GM12878 (cell line): ENCODE measurements around the gene LBH. TPM values are rescaled to one million over a fixed set of nuclear protein-coding genes. Genes with fewer than 3 reads are reported as not detected.

Source experiments
- ATAC-seq: fragments of 200-7000 bp; cut with Tn5 transposase; 3 replicates; pipeline ENCODE4 v1.9.1; 2020; ENCODE audit warnings: mild to moderate bottlenecking, moderate library complexity
- BruUV-seq: library from RNA; stranded (reverse); fragments of 400-500 nt; replicated peaks from 2 replicates; lab custom pipeline; 2021; lab: Mats Ljungman, UMichigan
- CTCF ChIA-PET: fragments of 300-600 bp; sonication (Branson Sonifier 250); formaldehyde crosslinking; extraction: SDS; loops from one replicate; lab custom pipeline; 2021; ENCODE audit warnings: inconsistent platforms; lab: Yijun Ruan, JAX
- POLR2A ChIA-PET: fragments of 350-600 bp; formaldehyde crosslinking; extraction: SDS; loops from one replicate; lab custom pipeline; 2021; ENCODE audit warnings: inconsistent platforms; lab: Charles Lee
- RAD21 ChIA-PET: fragments of 300-600 bp; sonication (Branson Sonifier 250); formaldehyde crosslinking; loops from one replicate; lab custom pipeline; 2023; ENCODE audit warnings: antibody characterized with exemption; ENCODE audit not compliant: unreplicated experiment; lab: Charles Lee
- SMC1A ChIA-PET: fragments of 300-600 bp; sonication (Branson Sonifier 250); formaldehyde crosslinking; loops from one replicate; lab custom pipeline; 2023; ENCODE audit not compliant: unreplicated experiment, uncharacterized antibody; lab: Charles Lee
- DNase-seq: peaks from one replicate; pipeline ENCODE4 v3.0.0-alpha.2; 2011; ENCODE audit warnings: low read depth, low spot score
- FAIRE-seq: peaks from 3 replicates; lab custom pipeline; 2011; peaks lifted over from hg19 to GRCh38; lab: Jason Lieb, UNC
- H2AFZ ChIP-seq: 2 replicates; pipeline ENCODE4 v1.6.0; 2011; ENCODE audit warnings: low read depth, low read length, control low read depth; ENCODE audit not compliant: control insufficient read depth
- H3K27ac ChIP-seq: 2 replicates; pipeline ENCODE4 v1.5.1; 2011; ENCODE audit warnings: control low read depth; ENCODE audit not compliant: control insufficient read depth, insufficient read depth
- H3K27me3 ChIP-seq, 2 experiments: replicated peaks in 1 of 2; 2 replicates each; pipeline versions ENCODE4 v1.6.0 to v1.6.1; 2011; ENCODE audit warnings: low read length in 1 of 2; ENCODE audit not compliant: control insufficient read depth in 2 of 2, insufficient read depth in 2 of 2
- H3K36me3 ChIP-seq, 2 experiments: 2 replicates each; pipeline ENCODE4 v1.5.1; 2011; ENCODE audit warnings: low read length in 1 of 2; ENCODE audit not compliant: control insufficient read depth in 2 of 2, insufficient read depth in 2 of 2
- H3K4me1 ChIP-seq: 2 replicates; pipeline ENCODE4 v1.6.1; 2011; ENCODE audit warnings: mild to moderate bottlenecking, low read length, moderate library complexity, mixed read lengths; ENCODE audit not compliant: control insufficient read depth, insufficient read depth
- H3K4me2 ChIP-seq: 2 replicates; pipeline ENCODE4 v1.6.0; 2011; ENCODE audit warnings: control low read depth; ENCODE audit not compliant: control insufficient read depth, insufficient read depth
- H3K4me3 ChIP-seq: fragments of 200-600 bp; sonication (generic); 2 replicates; pipeline ENCODE4 v1.5.1; 2016
- H3K79me2 ChIP-seq: 2 replicates; pipeline ENCODE4 v1.6.0; 2011; ENCODE audit warnings: low read length; ENCODE audit not compliant: control insufficient read depth, insufficient read depth
- H3K9ac ChIP-seq: 2 replicates; pipeline ENCODE4 v1.8.0; 2011; ENCODE audit warnings: low read length, control low read depth, mixed read lengths; ENCODE audit not compliant: control insufficient read depth, insufficient read depth
- H3K9me3 ChIP-seq: replicated peaks from 3 replicates; pipeline ENCODE4 v1.5.1; 2011; ENCODE audit warnings: mild to moderate bottlenecking, low read length; ENCODE audit not compliant: control insufficient read depth, insufficient read depth
- H4K20me1 ChIP-seq: 2 replicates; pipeline ENCODE4 v1.6.0; 2011; ENCODE audit not compliant: control insufficient read depth, insufficient read depth
- DPF2 ChIP-seq: fragments of 450-650 bp; IDR thresholded peaks from 2 replicates; pipeline ENCODE4 v1.6.1; 2017; ENCODE audit warnings: mild to moderate bottlenecking
- E2F4 ChIP-seq: IDR thresholded peaks from 2 replicates; pipeline ENCODE4 v1.6.1; 2012; ENCODE audit warnings: low read depth, low read length, improper control_type of control experiment
- FOS ChIP-seq: IDR thresholded peaks from 3 replicates; pipeline ENCODE4 v1.6.1; 2011; ENCODE audit warnings: borderline replicate concordance; ENCODE audit not compliant: insufficient read length; ENCODE audit errors: extremely low read depth
- GABPA ChIP-seq: IDR thresholded peaks from 2 replicates; pipeline ENCODE4 v1.6.1; 2014; ENCODE audit warnings: antibody characterized with exemption, low read depth, mild to moderate bottlenecking, inconsistent platforms
- GATAD2B ChIP-seq: fragments of 450-650 bp; conservative IDR thresholded peaks from 2 replicates; pipeline ENCODE4 v1.6.1; 2017; ENCODE audit warnings: low read depth, mild to moderate bottlenecking, moderate library complexity
- HDAC6 ChIP-seq: fragments of 200-600 bp; sonication (generic); IDR thresholded peaks from one replicate; pipeline ENCODE4 v1.8.0; 2017; ENCODE audit warnings: antibody characterized with exemption; ENCODE audit not compliant: unreplicated experiment
- PAX5 ChIP-seq: IDR thresholded peaks from 2 replicates; pipeline ENCODE4 v1.6.1; 2011; ENCODE audit warnings: low read depth, low read length, borderline replicate concordance
- REST ChIP-seq: IDR thresholded peaks from 2 replicates; pipeline ENCODE4 v1.6.1; 2012; ENCODE audit warnings: mild to moderate bottlenecking, low read depth, low read length
- SPI1 ChIP-seq: IDR thresholded peaks from 2 replicates; pipeline ENCODE4 v1.6.1; 2011; ENCODE audit warnings: low read depth, mild to moderate bottlenecking, low read length, moderate library complexity, borderline replicate concordance; ENCODE audit not compliant: insufficient read depth
- TCF7 ChIP-seq: IDR thresholded peaks from 2 replicates; pipeline ENCODE4 v1.6.1; 2014; ENCODE audit warnings: antibody characterized with exemption, borderline replicate concordance
- WGBS: methylation state at CpG from one replicate; pipeline ENCODE4 v1.1.6; 2016; ENCODE audit warnings: low lambda C conversion rate; ENCODE audit not compliant: insufficient replicate concordance, insufficient coverage; ENCODE audit errors: missing lambda C conversion rate; 5-methylcytosine and 5-hydroxymethylcytosine counted together
- in situ Hi-C: fragments of 300-500 bp; cut with MboI; formaldehyde crosslinking; loops from 9 replicates; pipeline ENCODE4 v1.14.3; 2018; ENCODE audit warnings: mixed read lengths
- intact Hi-C: fragments of 100-400 bp; cut with micrococcal nuclease; formaldehyde crosslinking; loops from one replicate; pipeline ENCODE4 v1.14.2; 2022; ENCODE audit not compliant: unreplicated experiment
- polyA plus RNA-seq, 11 experiments: library from polyadenylated mRNA; depleted of rRNA in 4 of 11; unstranded in 6 of 11; stranded (reverse) in 5 of 11; fragments of >200 nt; fragmentation: Nextera tagmentation in 4 of 11; fragmentation: Illumina TruSeq in 1 of 11; extraction: Ambion mirVana in 4 of 11; extraction: Trizol in 1 of 11; gene quantifications; 1 replicate in 1 of 11; 2 replicates in 10 of 11; pipeline versions ENCODE4 v1.2.1 to v1.2.3, GENCODE V29; 2011 to 2016; ENCODE audit warnings: inconsistent platforms in 2 of 11, missing spikeins in 2 of 11, low read depth in 1 of 11
- total RNA-seq, 4 experiments: library from RNA; depleted of rRNA in 3 of 4; stranded (reverse); fragments of >200 nt in 3 of 4; fragmentation: Illumina TruSeq in 1 of 4; extraction: Trizol in 1 of 4; gene quantifications; 2 replicates each; pipeline versions ENCODE4 v1.2.1 to v1.2.3, GENCODE V29; 2013 to 2021

LBH gene
- total and polyA plus RNA-seq, 10 of the 15 experiments (the other 5 are each of a cell fraction or from before 2014, with no cell fraction given), result 9.3 to 133 (median 34.1) TPM

DNA sequence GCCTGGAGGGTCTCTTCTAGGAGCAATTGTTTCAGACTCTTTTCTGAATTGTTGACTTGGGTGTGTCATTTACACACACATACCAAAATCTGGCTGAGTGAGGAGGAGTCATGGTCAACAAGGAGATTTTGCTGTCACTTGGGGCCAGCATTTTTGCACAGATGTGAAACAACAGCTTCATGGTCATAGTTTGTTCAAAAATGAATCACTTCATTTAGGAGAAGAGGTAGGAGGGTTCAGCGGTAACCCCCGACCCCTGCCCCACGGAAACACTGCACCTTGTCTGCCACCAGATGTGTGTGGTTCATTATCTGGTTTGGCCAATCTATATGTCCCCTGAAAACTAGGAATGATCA is 42.2 kb downstream of the LBH start:
- BruUV-seq, result no TSS peak
- no peak for FAIRE-seq
- in situ Hi-C loops (no loop called here), intact Hi-C loops (no loop called here)
- CTCF ChIA-PET, result interaction anchor here (0.7 to 2.1 kb wide), 2 partner anchors 14 to 65 kb away, joined by 4 to 9 read pairs; no protein-coding TSS in a partner anchor
- no peaks in the 10 kb centered on the region for H3K79me2 ChIP-seq
- H3K36me3 ChIP-seq, result no peaks in the 10 kb centered on the region
- no peak overlapping the region for H3K4me2 ChIP-seq
- SMC1A ChIA-PET, result interaction anchor here (0.8 to 4.9 kb wide), 4 partner anchors 8 to 61 kb away, joined by 3 to 24 read pairs (median 16); no protein-coding TSS in a partner anchor
- TF ChIP-seq GABPA (no peak), PAX5 (no peak), TCF7 (no peak), REST (no peak), DPF2 (no peak), SPI1 (no peak), E2F4 (no peak), HDAC6 (no peak), GATAD2B (no peak), FOS (no peak)
- no peaks in the 10 kb centered on the region for H3K9me3 ChIP-seq
- WGBS, result 74% methylated on average over 3 of the region's 3 CpGs
- H4K20me1 ChIP-seq, result no peaks in the 10 kb centered on the region
- no peak overlapping the region for H2AFZ ChIP-seq
- no peak overlapping the region for H3K4me3 ChIP-seq
- POLR2A ChIA-PET, result no interaction called here
- DNase-seq, result no peak
- no peaks in the 10 kb centered on the region for H3K27me3 ChIP-seq
- RAD21 ChIA-PET, result interaction anchor here (1.4 to 8.7 kb wide), 2 partner anchors 14 to 20 kb away, joined by 4 to 50 read pairs; no protein-coding TSS in a partner anchor
- no peak for ATAC-seq
- H3K9ac ChIP-seq, result no peak overlapping the region
- no peaks in the 10 kb centered on the region; the same call in 1 of the 2 replicates for H3K4me1 ChIP-seq
- no peak overlapping the region for H3K27ac ChIP-seq
